ENCODE measurements around the gene KDELR3.
A peak's percentile ranks its signal among the peaks of the same experiment; 100 is the strongest.

The KDELR3 gene

GRCh38 chr22:38484244-38484643 is 16.3 kb downstream of the KDELR3 start:
- DNase-seq: no peak

GRCh38 chr22:38485783-38486182 is 17.9 kb downstream of the KDELR3 start:
- no peak for DNase-seq

GRCh38 chr22:38487946-38488345 is 20.1 kb downstream of the KDELR3 start:
- DNase-seq: no peak

DNA sequence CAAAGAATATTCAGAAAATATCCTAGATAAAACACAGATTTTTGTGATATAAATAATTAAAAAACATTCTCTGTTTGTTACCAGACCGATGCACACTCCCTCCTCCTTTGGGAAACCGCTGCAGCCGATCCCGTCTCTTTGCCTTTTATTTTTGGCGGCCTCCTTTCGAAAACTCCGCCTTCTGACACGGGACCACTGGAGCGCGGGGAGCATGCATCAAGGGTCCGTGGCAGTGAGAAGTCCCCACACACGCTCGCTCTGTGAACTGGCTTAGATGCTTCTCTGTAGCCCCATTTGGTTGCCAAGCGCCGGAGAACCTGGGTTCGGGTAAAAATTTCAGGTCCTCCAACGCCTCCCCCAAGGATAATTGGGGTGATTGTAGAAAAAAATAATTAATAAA is 21.2 kb downstream of the KDELR3 start:
- DNase-seq: no peak

DNA sequence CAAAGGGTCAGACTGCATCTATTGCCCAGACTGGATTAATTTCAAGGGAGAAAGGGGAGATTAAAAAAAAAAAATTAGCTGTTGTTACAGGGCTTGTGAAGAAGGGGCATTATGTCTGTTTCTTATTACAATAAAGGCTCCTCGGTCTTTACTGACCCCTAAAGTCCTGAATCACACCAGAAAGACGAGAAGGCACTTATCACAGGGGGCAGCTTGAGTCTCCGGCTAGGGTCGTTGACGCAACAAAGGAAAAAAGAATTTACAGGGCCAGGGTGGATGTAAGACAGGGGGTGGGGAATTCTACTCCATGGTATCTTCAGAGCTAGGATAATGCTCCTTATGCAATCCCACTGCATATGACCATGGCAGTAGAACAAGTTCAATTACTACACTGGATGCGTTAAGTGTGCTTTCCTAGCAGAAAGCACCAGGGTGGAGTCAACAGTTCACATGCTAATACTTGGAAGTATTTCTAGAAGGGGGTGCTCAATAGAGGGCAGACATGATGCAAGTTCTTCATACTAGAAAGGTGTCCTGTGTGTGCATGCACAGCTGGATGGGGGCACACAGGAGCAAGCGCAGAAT is 21.8 kb downstream of the KDELR3 start:
- no peak for DNase-seq

- DNase-seq: no peak
Observed at GRCh38 chr22:38490475-38490874, 22.6 kb downstream of the KDELR3 start.

- DNase-seq: no peak
Observed at GRCh38 chr22:38490915-38491314, 23.0 kb downstream of the KDELR3 start.

DNA sequence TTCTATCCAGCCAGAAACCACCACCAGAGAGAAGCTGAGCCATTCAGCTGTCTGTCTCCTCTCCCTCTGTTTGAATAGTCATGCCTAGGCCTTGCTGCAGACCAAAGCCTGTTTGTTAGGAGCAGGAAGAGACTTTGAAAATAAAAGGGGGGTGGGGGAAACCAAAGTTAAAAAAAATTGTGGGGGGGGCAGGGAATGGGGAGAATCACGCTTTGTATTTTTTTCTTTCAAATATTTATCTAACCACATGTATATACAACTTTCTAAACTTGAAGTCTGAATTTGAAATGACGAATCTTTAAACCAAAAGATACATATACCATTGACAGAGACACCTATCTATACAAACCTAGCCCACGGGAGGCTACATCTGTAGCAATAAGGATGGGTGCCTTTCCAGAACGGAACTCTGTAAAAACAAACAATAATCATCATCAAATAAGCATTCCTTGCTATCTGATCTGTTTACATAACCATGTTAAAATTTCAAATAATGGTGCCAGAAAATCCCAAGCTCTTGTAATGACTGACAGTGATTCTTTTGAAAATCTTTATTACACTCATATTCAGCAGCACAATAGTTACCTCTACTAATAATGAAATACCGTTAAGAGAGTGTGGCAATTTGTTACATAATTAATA is 23.9 kb downstream of the KDELR3 start:
- DNase-seq: no peak

DNA sequence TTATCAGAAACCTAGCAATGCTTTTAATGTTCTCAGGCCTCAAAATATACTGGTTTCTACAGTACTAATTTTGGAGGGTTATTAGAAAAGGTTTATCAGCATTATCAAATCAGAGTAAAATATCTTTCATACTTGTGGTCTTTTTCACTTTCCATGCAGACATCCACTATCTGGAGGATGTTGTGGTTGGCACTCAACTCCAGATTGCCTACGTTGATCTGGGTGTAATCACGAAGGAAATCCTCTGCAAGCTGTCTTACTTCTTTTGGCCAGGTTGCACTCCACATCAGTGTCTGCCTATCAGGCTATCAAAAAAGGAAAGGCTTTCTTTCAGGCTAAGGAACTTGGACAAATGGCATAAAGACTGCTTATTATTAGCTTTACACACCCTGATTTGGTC is 26.6 kb downstream of the KDELR3 start:
- DNase-seq: no peak

DNA sequence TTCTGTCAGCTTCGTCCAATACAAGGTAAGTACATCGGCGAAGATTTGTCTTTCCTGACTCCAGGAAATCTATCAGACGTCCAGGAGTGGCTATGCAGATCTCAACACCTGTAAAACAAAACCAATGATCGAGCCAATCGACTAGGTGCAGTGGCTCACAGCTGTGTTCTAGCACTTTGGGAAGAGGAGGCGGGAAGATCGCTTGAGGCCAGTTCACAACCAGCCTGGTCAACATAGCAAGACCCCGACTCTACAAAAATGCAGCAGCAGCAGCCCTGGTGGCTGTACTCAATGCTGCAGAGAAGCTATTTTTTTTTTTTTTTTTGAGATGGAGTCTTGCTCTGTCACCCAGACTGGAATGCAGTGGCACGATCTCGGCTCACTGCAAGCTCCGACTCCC is 27.0 kb downstream of the KDELR3 start:
- DNase-seq: no peak

DNA sequence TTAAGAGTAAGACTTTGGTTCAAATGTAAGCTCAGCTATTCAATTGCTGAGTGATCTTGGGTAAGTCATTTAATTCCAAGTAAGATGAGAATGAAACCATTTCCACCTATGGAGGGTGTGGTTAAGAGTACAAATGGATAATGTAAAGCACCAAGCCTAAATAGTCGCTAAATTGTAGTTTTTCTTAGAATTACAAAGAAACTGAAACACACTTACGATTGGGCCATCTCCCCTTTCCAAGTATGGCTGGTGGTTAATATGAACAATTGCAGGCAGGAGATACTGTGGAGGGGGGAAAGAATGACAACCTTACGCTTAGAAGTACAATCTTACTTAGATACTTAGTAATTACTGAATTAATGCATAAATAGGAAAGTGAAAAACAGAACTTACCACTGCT is 30.0 kb downstream of the KDELR3 start:
- no peak for DNase-seq

DNA sequence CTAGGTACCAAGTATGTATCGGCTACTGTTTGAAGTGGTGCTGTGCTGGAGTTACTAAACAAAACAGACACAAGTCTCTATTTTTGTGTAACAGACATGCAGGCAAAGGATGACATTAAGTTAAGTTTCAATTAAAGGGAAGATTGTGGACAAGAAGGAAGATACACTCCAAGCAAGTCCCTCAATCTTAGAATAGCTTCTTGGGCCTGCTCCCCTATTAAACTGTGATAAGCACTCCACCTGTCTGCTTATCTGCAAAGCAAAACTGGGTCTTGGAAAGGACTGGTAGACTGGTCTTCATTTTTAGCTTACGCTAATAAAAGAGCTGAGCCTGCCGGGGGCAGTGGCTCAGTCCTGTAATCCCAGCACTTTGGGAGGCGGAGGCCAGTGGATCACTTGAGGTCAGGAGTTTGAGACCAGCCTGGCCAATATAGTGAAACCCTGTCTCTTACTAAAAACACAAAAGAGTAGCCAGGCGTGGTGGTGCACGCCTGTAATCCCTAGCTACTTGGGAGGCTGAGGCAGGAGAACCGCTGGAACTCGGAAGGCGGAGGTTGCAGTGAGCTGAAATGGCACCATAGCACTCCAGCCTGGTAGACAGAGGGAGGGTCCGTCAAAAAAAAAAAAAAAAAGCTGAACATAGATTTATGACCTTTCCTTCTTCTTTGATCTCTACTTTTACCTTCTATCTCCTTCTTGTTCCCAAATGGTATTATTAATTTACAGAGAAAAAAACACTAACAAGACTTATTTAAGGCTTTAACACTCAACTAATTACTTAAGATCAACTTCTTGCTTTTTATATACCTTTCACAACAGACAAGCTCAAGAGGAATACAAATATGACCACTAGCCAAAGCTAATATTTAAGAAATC is 34.1 kb downstream of the KDELR3 start:
- no peak for DNase-seq

GRCh38 chr22:38503021-38503420 is 35.1 kb downstream of the KDELR3 start:
- no peak for DNase-seq

DNA sequence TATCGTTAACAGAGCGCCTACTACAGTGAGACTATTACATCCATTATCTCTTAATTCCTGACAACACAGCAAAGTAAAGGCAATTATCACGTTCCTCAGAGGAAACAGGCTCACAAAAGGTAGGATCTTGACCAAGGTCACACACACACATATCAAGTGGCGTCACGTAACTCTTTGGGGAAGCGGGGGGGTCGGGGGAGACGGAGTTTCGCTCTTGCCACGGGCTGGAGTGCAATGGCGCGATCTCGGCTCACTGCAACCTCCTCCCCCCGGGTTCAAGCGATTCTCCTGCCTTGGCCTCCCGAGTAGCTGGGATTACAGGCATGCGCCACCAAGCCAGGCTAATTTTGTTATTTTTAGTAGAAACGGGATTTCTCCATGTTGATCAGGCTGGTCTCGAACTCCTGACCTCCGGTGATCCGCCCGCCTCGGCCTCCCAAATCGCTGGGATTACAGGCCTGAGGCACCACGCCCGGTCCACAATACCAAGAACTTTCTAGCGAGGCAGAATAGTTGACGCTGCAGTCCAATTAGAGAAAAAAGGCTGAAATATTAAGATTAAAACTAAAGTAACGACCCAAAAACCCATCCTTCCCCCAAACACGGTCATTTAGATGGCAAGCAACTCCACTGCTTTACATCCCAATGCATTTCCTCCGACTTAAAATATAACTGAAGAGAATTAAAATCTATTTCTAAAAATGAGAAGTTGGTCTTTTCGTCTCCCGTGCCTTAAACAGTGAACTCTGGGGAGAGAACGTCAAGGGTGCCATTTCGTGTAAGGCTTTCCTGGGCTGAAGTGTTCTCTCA is 37.0 kb downstream of the KDELR3 start:
- DNase-seq: peak; percentile 43 to 49

- DNase-seq: peak; percentile 57 to 72
Observed at GRCh38 chr22:38505541-38506117, 37.7 kb downstream of the KDELR3 start.

DNA sequence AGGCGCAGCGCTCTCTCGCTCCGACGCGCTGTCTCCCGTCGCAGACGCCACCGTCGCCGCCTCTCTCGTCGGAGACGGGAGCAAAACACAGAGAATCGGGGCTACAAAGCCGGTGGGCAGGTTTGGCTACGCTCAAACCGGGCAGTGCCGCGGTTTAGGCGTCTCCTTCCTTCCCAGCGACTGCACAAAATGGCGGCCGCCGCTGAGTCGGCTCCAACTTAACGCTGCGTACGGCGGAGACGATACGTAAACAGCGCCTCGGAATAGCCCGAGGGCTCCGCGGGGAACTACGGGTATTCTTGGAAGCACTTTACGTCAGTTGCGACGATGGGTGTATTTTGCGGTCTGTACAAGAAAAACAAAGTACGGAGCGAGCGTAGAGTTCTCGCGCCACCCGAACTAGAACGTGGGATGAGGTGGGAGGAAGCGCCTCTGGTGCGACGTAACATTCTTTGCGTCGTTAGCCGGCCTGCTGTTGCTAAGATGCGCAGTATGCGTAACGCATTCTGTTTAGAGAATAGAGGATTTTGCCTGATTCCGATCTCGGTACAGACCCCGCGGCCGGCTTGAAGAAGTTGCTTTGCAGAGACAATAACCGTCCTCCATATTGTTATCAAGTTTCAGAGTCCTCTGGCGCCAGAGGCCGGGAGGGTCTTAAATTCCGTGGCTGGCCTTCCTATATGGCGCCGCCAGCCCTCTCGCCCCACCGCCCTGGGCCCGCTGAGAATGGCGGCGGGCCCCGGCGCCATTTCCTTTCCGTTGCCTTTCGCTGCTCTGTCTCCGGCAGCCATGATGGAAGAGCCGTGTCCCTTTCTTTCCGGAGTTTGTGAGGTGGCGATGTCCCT is 38.4 kb downstream of the KDELR3 start, which contains the start of gene DDX17:
Gene DDX17 (minus strand): TSS at position 194 of the 845 bp plus-strand sequence.
- peak; percentile 91 to 95 for DNase-seq

- no peak for DNase-seq
Observed at GRCh38 chr22:38510416-38510970, 42.6 kb downstream of the KDELR3 start.

- peak in 1 of 2 donors; percentile 29 for DNase-seq
Observed at GRCh38 chr22:38513063-38513462, 45.2 kb downstream of the KDELR3 start.

- no peak for DNase-seq
Observed at GRCh38 chr22:38518620-38519019, 50.7 kb downstream of the KDELR3 start.

GRCh38 chr22:38519453-38520250 is 51.8 kb downstream of the KDELR3 start:
- no peak for DNase-seq
